HG03571 (cell line): ENCODE measurements around the gene PIK3R5.
"Not testable (repeated sequence)": the region's sequence is repeated elsewhere in the genome, so short reads cannot be mapped to it uniquely, and the experiment has no call there.

Experiments used
- ATAC-seq: cut with Tn5 transposase; IDR thresholded peaks from one replicate; pipeline ENCODE4 v1.9.1; 2021; ENCODE audit not compliant: unreplicated experiment

Gene PIK3R5

GRCh38 chr17:8885163-8885966 lies 80.1 kb downstream of the PIK3R5 start:
- ATAC-seq = not testable (repeated sequence)

- no peak for ATAC-seq
These were observed 81.0 kb downstream of the PIK3R5 start for GRCh38 chr17:8884336-8884990.

GRCh38 chr17:8883353-8883752 lies 82.2 kb downstream of the PIK3R5 start:
- no peak for ATAC-seq

- no peak for ATAC-seq
These were observed 83.9 kb downstream of the PIK3R5 start for GRCh38 chr17:8881606-8882005.

GRCh38 chr17:8880466-8880865 lies 85.0 kb downstream of the PIK3R5 start:
- no peak for ATAC-seq

- ATAC-seq = no peak
These were observed 86.1 kb downstream of the PIK3R5 start for GRCh38 chr17:8879410-8879809.

GRCh38 chr17:8877984-8878383 lies 87.5 kb downstream of the PIK3R5 start:
- no peak for ATAC-seq

- no peak for ATAC-seq
These were observed 89.5 kb downstream of the PIK3R5 start for GRCh38 chr17:8875957-8876356.

GRCh38 chr17:8875436-8875835 lies 90.1 kb downstream of the PIK3R5 start:
- no peak for ATAC-seq

- no peak for ATAC-seq
These were observed 91.4 kb downstream of the PIK3R5 start for GRCh38 chr17:8873801-8874715.

- ATAC-seq = no peak
These were observed 92.6 kb downstream of the PIK3R5 start for GRCh38 chr17:8872705-8873435.

GRCh38 chr17:8872036-8872704 lies 93.3 kb downstream of the PIK3R5 start:
- no peak for ATAC-seq

- no peak for ATAC-seq
These were observed 94.4 kb downstream of the PIK3R5 start for GRCh38 chr17:8871081-8871581.

- no peak for ATAC-seq
These were observed 95.0 kb downstream of the PIK3R5 start for GRCh38 chr17:8870406-8871040.

GRCh38 chr17:8869114-8869815 lies 96.2 kb downstream of the PIK3R5 start:
- ATAC-seq = no peak

- peak; percentile 62 for ATAC-seq
These were observed 97.0 kb downstream of the PIK3R5 start for GRCh38 chr17:8868529-8868951.

GRCh38 chr17:8868092-8868491 lies 97.4 kb downstream of the PIK3R5 start:
- no peak for ATAC-seq

GRCh38 chr17:8867361-8867981 lies 98.0 kb downstream of the PIK3R5 start, which contains the start of gene PIK3R6:
Gene PIK3R6 (minus strand): TSS chr17:8867674. CDS start chr17:8849794, 17,880 bp downstream.
- no peak for ATAC-seq
